Ureter (tissue), 1 donor: ENCODE results near the gene RAB11FIP3. TPM values are rescaled to one million over a fixed set of nuclear protein-coding genes. Genes with fewer than 3 reads are reported as not detected.
"Not testable (repeated sequence)": the region's sequence is repeated elsewhere in the genome, so short reads cannot be mapped to it uniquely, and the experiment has no call there.

Experiments
- DNase-seq: peaks from one replicate; pipeline ENCODE4 v3.0.0-alpha.2; 2020; ENCODE audit warnings: low spot score
- total RNA-seq: library from RNA; stranded (reverse); gene quantifications from one replicate; pipeline ENCODE4 v1.2.4, GENCODE V29; 2023
- donor health status: DM: yes; HTN: yes; CAD: no.

RAB11FIP3 gene
- total RNA-seq, 1 donor from 2014 or later: 42.0 TPM

DNA sequence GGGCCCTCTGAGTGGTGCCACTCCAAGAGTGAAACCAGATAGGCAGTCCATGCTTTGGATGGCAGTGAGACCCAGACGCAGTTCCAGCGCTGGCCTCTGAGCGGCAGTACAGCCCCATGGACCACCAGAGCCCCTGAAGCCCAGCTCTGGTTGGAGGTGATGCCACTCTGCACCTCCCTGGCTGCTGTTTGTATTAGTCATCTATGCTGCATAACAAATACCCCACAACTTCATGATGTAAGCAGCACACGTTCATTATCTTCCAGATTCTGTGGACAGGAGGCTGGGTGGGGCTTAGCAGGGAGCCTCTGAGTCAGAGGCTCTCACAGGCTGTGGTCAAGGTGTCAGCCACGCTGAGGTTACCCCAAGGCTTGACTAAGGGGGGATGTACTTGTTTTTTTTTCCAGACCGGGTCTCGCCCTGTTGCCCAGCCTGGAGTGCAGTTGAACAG lies 33.5 kb upstream of the RAB11FIP3 start:
- DNase-seq: no peak

DNA sequence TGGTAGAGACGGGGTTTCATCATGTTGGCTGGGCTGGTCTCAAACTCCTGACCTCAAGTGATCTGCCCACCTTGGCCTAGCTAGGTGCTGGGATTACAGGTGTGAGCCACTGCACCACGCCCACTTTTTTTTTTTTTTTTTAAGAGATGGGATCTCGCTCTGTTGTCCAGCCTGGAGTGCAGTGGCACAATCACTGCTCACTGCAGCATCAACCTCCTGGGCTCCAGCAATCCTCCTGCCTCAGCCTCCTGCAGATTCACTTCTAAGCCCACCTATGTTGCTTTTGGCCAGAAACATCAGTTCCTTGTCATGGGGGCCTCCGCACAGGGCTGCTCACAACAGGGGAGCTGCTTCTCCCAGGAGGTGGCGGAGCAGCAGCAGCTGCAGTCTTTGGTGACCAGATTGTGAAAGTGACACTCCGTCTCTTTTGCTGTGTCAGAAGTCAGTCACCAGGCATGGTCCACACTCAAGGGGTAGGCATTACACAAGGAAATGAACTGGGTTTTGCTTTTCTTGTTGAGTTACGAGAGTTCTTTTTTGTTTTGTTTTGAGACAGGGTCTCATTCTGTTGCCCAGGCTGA lies 32.9 kb upstream of the RAB11FIP3 start:
- DNase-seq: no peak

DNA sequence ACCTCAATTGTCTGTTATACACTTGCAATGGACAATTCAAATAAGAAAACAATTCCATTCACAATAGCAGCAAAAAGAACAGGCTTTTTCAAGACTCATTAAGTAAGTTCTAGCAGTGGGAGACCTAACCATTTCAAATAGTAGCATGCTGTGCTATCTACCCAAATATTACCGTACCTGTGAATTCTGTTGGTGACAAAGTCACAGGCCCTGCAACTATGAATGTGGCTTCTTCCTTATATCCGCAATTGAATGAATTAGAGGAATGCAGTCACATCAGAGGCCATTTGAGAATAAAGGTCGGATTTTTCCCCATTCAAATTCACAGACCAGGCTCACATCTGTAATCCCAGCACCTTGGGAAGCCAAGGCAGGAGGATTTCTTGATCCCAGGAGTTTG lies 29.2 kb upstream of the RAB11FIP3 start:
- DNase-seq: no peak

DNA sequence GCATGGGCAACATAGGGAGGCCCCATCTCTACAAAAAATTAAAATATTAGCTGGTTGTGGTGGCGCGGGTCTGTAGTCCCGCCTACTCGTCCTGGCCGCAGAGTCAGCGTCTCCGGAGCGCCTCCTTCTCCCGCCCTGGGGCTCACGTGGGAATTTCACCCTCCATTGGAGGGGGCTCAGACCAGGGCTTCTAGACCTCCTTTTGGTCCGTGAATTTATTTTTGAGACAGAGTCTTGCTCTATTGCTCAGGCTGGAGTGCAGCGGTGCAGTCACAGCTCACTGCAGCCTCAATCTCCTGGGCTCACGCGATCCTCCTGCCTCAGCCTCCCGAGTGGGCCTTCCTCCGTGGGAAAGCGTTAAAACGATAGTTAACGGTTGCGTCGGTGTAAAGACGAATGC lies 28.8 kb upstream of the RAB11FIP3 start:
- DNase-seq: no peak

DNA sequence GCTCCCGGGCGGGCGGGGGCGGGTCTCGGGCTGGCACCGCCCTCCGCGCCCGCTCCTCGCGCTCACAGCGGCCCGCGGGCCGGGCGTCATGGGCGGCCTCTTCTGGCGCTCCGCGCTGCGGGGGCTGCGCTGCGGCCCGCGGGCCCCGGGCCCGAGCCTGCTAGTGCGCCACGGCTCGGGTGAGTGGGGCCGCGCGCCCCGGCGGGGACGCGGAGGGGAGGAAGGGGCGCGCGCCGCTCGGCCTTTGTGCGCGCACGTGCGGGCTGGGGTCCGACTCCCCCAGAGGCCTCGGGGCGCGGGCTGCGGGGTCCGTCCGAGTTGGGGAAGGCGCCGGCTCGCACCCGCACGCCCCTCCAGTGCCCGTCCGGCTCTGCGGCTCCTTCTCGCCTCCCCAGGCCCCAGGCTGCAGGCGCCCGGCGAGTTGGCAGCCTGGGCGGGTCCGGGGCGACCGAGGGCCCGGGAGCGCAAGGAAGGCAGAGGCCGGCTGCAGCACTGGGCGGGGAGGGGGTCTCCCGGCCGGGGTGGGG lies 28.3 kb upstream of the RAB11FIP3 start, which contains the start of gene NME4:
NME4 (plus strand) TSS at position 65 of the 527 bp plus-strand sequence; CDS start at position 89, 24 bp downstream.
- no peak for DNase-seq

DNA sequence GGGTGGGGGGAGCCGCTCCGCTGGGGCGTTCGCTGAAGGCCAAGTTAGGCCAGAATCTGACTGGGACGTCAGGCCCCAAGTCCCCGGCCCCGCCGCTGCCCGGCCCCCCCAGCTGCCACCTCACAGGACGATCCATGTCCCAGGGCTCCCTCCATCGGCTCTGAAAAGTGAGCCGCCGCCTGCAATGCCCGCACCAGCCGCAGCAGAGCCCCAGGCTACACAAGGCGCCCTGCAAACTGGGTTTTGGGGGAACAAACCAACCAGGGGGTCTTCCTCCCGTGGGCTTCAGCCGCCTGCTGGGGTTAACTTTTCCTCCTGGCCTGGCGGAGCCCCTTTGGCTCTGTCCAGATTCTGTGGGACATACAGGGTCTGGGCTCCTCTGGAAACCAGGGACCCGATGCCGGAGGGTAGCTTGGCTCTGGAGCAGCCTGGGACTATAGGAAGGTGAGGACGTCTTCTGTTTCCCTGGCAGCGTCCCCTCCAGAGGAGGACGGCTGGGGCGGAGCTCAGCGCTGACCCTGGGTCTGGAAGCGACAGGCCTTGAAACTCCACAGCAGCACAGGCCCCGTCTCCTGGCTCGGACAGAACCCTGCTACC lies 27.6 kb upstream of the RAB11FIP3 start:
- peak; percentile 87 for DNase-seq

DNA sequence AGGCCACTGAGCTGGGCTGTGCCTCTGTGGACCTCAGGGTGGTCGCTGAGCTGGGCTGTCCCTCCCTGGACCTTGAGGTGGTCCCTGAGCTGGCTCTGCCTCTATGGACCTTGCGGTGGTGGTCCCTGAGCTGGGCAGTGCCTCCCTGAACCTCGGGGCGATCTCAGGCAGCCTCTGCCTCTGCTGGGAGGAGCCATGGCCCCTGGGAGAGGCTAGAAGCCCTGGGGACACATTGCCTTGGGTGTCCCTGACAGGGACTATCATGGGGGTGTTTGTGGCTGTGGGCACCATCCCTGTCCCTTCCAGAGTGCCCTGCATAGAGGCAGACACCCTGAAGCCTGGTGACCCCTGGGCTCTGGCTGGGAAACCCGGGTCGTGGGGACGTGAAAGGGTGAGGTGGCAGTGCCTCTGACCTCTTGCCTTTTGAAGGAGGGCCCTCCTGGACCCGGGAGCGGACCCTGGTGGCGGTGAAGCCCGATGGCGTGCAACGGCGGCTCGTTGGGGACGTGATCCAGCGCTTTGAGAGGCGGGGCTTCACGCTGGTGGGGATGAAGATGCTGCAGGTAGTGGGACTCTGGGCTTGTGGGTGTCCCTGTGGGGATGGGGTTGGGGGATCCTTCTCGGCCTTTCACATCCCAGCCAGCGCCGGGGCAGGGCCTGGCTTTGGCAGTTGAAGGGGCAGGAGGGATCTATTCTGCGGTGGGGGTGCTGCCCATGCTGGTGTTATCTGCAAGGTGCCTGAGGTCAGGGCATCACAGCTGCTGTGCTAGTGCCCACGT lies 26.7 kb upstream of the RAB11FIP3 start:
- DNase-seq: no peak

DNA sequence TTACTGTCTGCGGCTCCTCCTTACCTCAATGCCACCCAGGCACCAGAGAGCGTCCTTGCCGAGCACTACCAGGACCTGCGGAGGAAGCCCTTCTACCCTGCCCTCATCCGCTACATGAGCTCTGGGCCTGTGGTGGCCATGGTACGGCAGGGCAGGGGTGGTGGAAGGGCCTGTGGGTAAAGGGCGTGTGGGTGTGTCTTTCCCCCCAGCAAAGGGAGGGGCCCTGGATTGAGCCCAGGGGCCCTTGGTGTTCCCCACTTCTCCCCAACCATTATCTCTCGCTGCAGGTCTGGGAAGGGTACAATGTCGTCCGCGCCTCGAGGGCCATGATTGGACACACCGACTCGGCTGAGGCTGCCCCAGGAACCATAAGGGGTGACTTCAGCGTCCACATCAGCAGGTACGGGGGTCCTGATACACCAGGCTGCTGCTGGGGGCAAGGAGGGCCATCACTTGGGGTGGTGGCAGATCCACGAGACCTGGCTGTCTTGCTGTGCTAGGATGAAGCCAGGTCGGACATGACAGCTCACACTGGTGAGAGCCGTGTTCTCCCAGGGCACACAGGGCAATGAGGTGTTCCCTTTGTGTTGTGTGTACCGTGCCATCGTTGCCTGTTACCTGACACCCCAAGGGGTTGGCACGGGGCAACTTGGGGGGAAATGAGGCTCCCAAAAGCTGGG lies 26.0 kb upstream of the RAB11FIP3 start:
- DNase-seq: no peak

DNA sequence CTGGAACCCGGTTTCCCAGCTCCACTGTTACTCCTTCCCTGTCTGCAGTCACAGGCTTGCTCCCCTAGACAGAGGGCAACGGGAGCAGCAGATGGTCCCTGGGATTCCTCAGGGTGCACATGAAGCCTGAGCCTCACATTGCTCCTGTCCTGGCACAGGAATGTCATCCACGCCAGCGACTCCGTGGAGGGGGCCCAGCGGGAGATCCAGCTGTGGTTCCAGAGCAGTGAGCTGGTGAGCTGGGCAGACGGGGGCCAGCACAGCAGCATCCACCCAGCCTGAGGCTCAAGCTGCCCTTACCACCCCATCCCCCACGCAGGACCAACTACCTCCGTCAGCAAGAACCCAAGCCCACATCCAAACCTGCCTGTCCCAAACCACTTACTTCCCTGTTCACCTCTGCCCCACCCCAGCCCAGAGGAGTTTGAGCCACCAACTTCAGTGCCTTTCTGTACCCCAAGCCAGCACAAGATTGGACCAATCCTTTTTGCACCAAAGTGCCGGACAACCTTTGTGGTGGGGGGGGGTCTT lies 25.3 kb upstream of the RAB11FIP3 start:
- DNase-seq: no peak

DNA sequence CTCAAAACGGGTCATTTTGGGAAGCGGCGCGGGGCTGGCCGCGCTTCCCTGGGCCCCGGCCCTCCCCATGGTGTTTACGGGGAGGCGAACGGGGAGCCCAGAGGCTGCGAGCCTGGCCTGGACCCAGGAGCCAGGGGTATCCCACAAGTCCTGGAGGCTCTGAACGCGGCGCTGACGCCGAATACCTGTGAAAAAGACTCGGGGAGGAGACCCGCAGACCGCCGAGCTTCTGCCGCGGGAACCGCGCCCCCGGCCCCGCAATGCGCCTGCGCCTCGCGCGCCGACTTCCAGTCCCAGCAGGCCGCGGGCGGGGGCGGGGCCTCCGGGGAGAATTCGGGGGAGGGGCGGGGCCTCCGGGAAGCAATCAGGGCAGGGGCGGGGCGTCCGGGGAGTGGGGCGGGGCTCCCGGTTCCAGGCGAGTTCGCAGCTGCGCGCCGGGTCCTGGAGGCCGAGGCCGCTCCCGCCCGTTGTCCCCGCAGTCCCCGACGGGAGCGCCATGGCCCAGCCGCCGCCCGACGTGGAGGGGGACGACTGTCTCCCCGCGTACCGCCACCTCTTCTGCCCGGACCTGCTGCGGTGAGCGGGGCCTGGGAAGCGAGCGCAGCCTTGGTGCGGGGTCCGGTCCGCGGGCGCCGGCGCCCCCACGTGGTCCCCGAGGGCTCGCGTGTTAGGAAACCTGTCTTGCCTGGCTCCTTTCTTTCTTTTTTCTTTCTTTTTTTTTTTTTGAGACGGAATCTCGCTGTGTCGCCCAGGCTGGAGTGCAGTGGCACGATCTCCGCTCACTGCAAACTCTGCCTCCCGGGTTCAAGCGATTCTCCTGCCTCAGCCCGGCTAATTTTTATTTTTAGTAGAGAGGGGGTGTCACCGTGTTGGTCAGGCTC lies 23.7 kb upstream of the RAB11FIP3 start, which contains the start of gene DECR2:
DECR2 (plus strand) TSS at position 418 of the 881 bp plus-strand sequence; CDS start at position 497, 79 bp downstream.
- peak; percentile 97 for DNase-seq

DNA sequence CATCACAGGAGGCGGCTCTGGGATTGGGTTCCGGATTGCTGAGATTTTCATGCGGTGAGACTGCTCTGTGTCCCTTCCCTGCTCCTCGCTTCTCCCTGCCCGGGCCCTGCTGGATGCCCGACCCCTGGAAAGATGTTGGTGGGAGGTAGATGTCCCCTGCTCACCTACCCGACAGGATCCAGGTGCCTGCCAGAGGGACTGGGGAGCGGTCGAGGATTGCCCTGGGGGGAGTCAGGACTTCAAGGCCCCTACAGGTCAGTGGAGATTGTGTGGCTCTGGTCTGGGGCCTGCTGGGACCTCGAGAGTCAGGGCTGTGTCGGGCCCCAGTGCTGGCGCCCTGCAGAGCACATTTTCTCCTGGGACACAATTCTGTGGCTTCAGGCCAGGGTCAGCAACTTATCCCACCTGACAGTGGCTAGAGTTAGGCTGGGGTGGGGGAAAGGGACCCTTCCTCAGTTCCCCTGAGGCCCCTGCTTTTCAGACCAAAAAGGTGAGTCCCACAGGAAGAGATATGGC lies 20.4 kb upstream of the RAB11FIP3 start:
- no peak for DNase-seq

DNA sequence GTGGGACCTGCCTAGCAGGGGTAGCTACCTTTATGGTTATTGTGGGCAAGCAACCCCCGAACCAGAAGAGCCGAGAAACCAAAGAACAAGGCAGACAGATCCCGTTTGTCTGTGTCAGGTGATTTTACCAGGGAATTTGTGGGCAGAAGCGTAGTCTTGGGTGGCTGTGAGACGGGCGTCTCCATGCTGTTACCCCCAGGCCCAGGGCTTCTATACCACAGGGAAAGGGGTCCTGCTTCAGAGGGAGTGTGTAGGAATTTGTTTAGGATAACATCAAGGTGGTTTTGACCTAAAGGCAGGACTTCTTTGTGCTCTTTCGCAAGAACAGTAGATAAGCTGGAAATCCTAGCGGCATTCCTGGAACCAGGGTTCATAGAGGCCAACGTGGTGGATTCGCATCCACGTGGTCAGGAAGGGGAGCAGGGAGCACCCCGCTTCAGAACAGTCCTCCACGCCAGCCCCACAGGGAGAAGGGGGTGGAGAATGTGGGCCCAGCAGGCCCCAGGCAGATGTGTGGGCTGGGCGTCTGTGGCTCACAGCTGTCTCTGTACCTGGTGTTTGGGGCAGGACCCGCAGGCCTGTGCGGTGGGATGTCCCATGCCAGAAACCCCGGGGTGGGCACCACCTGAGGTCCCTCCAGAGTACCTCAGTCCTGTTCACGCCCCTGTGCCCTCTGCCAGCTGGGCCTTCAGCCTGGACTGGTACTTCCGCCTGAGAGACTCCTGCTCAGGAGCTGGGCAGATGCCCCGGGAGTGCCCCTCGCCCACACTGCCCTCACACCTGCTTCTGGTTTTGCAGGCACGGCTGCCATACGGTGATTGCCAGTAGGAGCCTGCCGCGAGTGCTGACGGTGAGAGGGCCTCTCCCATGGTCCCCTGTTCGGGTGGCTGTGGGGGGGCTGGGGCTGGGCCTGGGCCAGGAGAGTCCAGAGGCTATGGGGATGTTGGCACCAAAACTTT lies 19.6 kb upstream of the RAB11FIP3 start:
- no peak for DNase-seq

DNA sequence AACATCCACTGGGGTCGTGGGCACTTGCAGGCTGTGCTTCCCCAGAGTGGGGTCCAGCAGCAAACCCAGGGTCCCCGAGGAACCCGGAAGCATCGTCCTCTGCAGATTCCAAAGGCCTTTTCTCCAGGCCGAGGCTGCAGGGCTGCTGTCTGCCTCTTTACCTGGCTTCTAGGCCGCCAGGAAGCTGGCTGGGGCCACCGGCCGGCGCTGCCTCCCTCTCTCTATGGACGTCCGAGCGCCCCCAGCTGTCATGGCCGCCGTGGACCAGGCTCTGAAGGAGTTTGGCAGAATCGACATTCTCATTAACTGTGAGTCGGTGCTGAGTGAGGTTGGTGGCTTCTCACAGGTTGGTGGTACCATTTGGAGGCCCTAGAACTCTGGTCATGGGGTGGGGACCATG lies 18.2 kb upstream of the RAB11FIP3 start:
- no peak for DNase-seq

DNA sequence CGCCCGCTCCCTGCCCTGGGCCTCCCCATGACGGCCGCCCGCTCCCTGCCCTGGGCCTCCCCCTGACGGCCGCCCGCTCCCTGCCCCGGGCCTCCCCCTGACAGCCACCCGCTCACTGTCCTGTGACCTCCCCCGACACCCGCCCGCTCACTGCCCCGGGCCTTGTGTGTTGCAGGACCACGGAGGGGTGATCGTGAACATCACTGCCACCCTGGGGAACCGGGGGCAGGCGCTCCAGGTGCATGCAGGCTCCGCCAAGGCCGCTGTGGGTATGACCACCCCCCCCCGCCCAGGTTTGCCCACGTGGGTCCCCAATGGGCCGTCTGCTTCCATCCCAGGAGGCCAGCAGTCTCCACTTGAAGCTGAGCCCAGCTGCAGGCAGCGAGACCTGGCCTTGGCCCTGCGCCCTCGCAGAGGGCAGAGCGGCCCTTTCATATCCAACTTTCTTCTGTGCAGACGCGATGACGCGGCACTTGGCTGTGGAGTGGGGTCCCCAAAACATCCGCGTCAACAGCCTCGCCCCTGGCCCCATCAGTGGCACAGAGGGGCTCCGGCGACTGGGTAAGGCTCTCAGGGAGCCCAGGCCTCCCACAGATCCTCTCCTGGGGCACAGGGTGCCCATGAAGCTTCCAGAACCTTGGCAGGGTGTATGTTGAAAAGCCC lies 14.8 kb upstream of the RAB11FIP3 start:
- DNase-seq: no peak

DNA sequence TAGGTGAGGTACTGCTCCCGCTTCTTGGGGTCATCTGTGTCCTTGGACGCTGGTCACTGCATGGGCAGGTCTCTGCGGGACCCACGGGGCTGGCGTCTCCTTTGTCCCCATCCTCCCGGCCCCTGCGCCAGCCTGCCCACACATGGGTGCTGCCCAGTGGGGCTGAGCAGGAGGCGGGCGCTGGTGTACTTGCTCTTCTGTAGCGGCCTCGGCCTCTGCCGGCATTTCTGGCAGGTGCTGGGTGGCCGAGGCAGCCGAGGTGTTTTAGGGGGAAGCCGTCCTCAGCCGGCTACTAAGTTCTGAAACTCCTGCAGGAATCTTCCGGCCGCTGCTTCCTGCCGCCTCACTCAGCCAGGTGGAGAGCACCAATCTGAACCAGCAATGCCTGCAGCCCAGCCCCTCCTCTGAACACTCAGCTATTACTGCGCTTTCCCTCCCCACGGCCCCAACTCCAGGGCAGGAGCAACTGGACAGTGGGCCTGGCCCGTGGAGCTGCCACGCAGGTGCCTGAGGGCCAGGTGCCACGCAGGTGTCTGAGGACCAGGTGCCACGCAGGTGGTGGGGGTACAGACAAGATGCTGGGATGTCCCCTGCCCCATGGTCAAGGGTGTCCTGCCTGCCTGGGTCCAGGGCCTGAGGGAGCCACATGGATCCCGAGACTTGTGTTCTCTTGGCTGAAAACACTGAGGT lies 13.7 kb upstream of the RAB11FIP3 start:
- DNase-seq: no peak

DNA sequence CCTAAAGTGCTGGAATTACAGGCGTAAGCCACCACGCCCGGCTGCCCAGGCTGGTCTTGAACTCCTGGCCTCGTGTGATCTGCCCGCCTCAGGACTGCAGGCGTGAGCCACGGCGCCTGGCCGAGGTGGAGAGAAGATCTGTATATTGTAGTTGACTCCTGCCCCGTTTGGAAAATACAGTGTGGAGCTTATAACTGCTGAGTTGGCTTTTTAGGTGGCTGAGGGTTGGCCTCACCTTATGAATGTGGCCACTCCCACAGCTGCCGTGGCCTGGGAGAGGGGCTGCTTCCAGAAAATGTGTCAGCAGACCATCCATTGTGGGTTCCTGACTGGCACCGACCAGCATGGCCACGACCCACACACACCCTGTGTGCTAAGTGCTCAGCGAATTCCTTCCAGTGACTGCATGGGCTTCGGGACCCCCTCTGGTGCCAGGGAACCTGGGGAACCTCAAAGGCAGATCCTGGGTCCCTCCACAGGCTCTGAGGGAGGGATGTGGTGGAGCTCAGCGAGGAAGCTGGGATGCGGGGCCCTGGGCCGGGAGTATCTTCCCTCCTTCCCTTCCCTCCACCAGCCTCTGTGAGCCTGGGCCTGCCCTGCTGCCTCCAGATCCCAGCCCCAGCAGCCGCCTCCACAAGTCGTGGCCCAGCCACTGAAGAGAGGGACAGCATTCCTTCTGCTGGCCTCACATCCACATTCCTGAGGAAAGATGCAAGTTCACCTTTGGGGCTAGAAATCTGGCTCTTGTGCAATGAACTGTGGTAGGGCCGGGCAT lies 10.9 kb upstream of the RAB11FIP3 start:
- DNase-seq: no peak

DNA sequence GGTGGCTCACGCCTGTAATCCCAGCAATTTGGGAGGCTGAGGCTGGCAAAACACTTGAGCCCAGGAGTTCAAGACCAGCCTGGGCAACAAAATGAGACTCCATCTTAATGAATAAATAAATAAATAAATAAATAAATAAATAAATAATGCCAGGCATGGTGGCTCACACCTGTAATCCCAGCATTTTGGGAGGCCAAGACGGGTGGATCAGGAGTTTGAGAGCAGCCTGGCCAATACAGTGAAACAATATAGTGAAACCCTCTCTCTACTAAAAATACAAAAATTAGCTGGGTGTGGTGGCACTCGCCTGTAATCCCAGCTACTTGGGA lies 10.3 kb upstream of the RAB11FIP3 start:
- not testable (repeated sequence) for DNase-seq
